Common myeloid progenitor, CD34-positive (primary cell): ENCODE results near the gene ACOD1.

Source experiments
- CTCF ChIA-PET: fragments of 350-600 bp; sonication (Branson Sonifier 250); formaldehyde crosslinking; loops from one replicate; lab custom pipeline; 2021; ENCODE audit warnings: antibody characterized with exemption; lab: Charles Lee
- POLR2A ChIA-PET: fragments of 350-600 bp; sonication (Branson Sonifier 250); formaldehyde crosslinking; loops from one replicate; lab custom pipeline; 2021; ENCODE audit warnings: antibody characterized with exemption; lab: Charles Lee
- DNase-seq, 3 donors: peaks; one replicate each; pipeline versions ENCODE4 v3.0.0 to v3.0.0-alpha.2; 2013
- H3K27ac ChIP-seq, 2 experiments: 1 replicate in 1 of 2; 2 replicates in 1 of 2; pipeline ENCODE4 v1.7.0; 2013; ENCODE audit warnings: inconsistent platforms in 2 of 2, low read length in 2 of 2, mild to moderate bottlenecking in 2 of 2, low read depth in 1 of 2, moderate library complexity in 1 of 2; ENCODE audit not compliant: severe bottlenecking in 2 of 2, insufficient read depth in 1 of 2, poor library complexity in 1 of 2
- H3K27me3 ChIP-seq, 5 experiments: replicated peaks in 2 of 5; 1 replicate in 3 of 5; 2 replicates in 2 of 5; pipeline versions ENCODE4 v1.6.1 to v1.7.0; 2013; ENCODE audit warnings: low read length in 4 of 5, mild to moderate bottlenecking in 2 of 5, moderate library complexity in 2 of 5, inconsistent platforms in 1 of 5; ENCODE audit not compliant: insufficient read depth in 5 of 5, control insufficient read depth in 4 of 5
- H3K36me3 ChIP-seq, 4 experiments: 1 replicate in 2 of 4; 2 replicates in 2 of 4; pipeline versions ENCODE4 v1.6.1 to v1.7.0; 2013; ENCODE audit warnings: low read length in 3 of 4, control low read depth in 1 of 4, mild to moderate bottlenecking in 1 of 4; ENCODE audit not compliant: control insufficient read depth in 4 of 4, insufficient read depth in 4 of 4
- H3K4me1 ChIP-seq, 4 experiments: 1 replicate in 3 of 4; 2 replicates in 1 of 4; pipeline versions ENCODE4 v1.6.1 to v1.7.1; 2013; ENCODE audit warnings: low read length in 3 of 4, mild to moderate bottlenecking in 3 of 4, control low read depth in 1 of 4, inconsistent platforms in 1 of 4, moderate library complexity in 1 of 4; ENCODE audit not compliant: control insufficient read depth in 4 of 4, insufficient read depth in 4 of 4; ENCODE audit errors: control extremely low read depth in 1 of 4
- H3K4me3 ChIP-seq, 7 experiments: 1 replicate in 4 of 7; 2 replicates in 3 of 7; pipeline versions ENCODE4 v1.5.1 to v1.7.0; 2013; ENCODE audit warnings: mild to moderate bottlenecking in 7 of 7, low read length in 6 of 7, moderate library complexity in 6 of 7, inconsistent platforms in 2 of 7, low read depth in 2 of 7, control low read depth in 1 of 7; ENCODE audit not compliant: insufficient read depth in 4 of 7, control insufficient read depth in 1 of 7; ENCODE audit errors: extremely low read depth in 1 of 7
- H3K9me3 ChIP-seq, 5 experiments: 1 replicate in 4 of 5; 2 replicates in 1 of 5; pipeline versions ENCODE4 v1.6.1 to v1.7.1; 2013; ENCODE audit warnings: low read length in 4 of 5, mild to moderate bottlenecking in 2 of 5, inconsistent platforms in 1 of 5, low read depth in 1 of 5, moderate library complexity in 1 of 5; ENCODE audit not compliant: control insufficient read depth in 4 of 5, insufficient read depth in 2 of 5; ENCODE audit errors: control extremely low read depth in 1 of 5
- WGBS: methylation state at CpG from one replicate; pipeline ENCODE4 v1.1.5; 2013; ENCODE audit not compliant: insufficient coverage; 5-methylcytosine and 5-hydroxymethylcytosine counted together

The ACOD1 gene

DNA sequence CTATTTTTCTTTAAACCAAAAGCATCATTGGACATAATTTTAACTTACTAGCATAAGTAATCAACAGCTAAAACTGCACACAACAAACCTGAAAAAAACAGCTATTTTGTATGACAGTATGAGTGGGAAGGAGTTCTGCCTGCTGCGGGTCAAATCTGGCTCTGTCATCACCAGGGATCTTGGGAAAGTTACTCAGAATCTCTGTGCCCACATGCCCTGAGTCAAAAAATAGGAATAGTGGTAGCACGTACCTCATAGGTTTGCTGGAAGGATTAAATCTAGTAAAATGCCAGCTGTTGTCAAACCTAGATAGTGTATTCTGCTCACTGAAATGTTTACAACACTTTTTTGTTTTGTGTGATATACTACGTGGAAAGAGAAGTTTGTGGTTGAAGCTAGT is 44.7 kb downstream of the ACOD1 start:
- CTCF ChIA-PET, result interaction anchor here (1.0 to 2.8 kb wide), 5 partner anchors 9 to 22 kb away, joined by 3 to 20 read pairs (median 4); no protein-coding TSS in a partner anchor
- Histone ChIP-seq H3K36me3 (peaks cover 3 to 18% (median 14%) of the 10 kb centered on the region in 4 experiments), H3K27me3 (no peaks in the 10 kb centered on the region), H3K27ac (peak overlapping the region; percentile 47 to 82), H3K9me3 (no peaks in the 10 kb centered on the region), H3K4me3 (peak overlapping the region; percentile 62 to 99 (median 91)), H3K4me1 (peaks cover 0 to 25% (median 13%) of the 10 kb centered on the region in 4 experiments)
- WGBS, result 50% methylated on average over 1 of the region's 3 CpGs
- DNase-seq, result no peak
- POLR2A ChIA-PET, result interaction anchor here (1.1 to 1.7 kb wide), 2 partner anchors 13 to 33 kb away, joined by 4 to 6 read pairs; no protein-coding TSS in a partner anchor

- Histone ChIP-seq H3K27ac (no peak overlapping the region), H3K36me3 (peaks cover 6 to 21% (median 16%) of the 10 kb centered on the region in 4 experiments), H3K9me3 (no peaks in the 10 kb centered on the region), H3K4me3 (peak overlapping the region in 2 of 7 experiments; percentile 91 to 99), H3K27me3 (no peaks in the 10 kb centered on the region), H3K4me1 (peaks cover 0 to 25% (median 13%) of the 10 kb centered on the region in 4 experiments)
- ChIA-PET POLR2A (interaction anchor here (1.1 kb wide), 1 partner anchor 13 kb away, joined by 4 read pairs; no protein-coding TSS in a partner anchor), CTCF (interaction anchor here (1.0 to 2.8 kb wide), 5 partner anchors 9 to 21 kb away, joined by 3 to 20 read pairs (median 4); no protein-coding TSS in a partner anchor)
- 100% methylated on average over 1 of the region's 5 CpGs for WGBS
- DNase-seq, result no peak
Observed at GRCh38 chr13:76993473-76993872, 45.2 kb downstream of the ACOD1 start.

DNA sequence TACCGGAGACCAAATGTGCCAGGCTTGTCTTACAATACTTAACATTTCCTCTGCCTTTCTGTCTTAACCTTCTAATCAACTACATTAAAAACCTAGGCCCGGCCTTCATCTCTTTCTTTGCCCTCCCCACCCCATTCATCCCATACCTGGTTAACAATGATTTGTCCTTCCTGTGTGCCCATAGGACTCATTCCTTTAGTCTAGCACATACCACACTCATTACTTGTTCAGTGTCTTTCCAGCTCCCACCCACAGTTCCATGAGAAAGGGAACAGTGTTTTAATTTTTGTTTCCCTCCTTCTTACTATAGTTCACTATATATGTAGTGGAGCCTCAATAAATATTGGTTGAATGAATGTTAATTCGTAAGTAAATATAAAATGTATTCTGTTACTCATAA is 46.0 kb downstream of the ACOD1 start:
- ChIA-PET CTCF (interaction anchor here (0.6 to 2.8 kb wide), 5 partner anchors 8 to 288 kb away, joined by 3 to 20 read pairs (median 3); no protein-coding TSS in a partner anchor), POLR2A (no interaction called here)
- peaks cover 11 to 29% (median 20%) of the 10 kb centered on the region in 4 experiments for H3K36me3 ChIP-seq
- no peak for DNase-seq
- peaks cover 0 to 25% (median 15%) of the 10 kb centered on the region in 4 experiments for H3K4me1 ChIP-seq
- 100% methylated on average over 2 of the region's 3 CpGs for WGBS
- H3K27ac ChIP-seq, result no peak overlapping the region
- no peaks in the 10 kb centered on the region for H3K27me3 ChIP-seq
- H3K9me3 ChIP-seq, result no peaks in the 10 kb centered on the region
- no peak overlapping the region for H3K4me3 ChIP-seq

DNA sequence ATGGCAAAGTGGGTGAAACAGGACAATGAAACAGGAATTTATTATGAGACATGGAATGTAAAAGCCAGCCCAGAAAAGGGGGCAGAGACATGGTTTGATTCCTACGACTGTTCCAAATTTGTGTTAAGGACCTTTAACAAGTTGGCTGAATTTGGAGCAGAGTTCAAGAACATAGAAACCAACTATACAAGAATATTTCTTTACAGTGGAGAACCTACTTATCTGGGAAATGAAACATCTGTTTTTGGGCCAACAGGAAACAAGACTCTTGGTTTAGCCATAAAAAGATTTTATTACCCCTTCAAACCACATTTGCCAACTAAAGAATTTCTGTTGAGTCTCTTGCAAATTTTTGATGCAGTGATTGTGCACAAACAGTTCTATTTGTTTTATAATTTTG is 52.2 kb downstream of the ACOD1 start:
- Histone ChIP-seq H3K9me3 (no peaks in the 10 kb centered on the region), H3K36me3 (peaks cover 15 to 52% (median 37%) of the 10 kb centered on the region in 4 experiments), H3K27ac (no peak overlapping the region), H3K27me3 (no peaks in the 10 kb centered on the region), H3K4me3 (no peak overlapping the region), H3K4me1 (peaks cover 3 to 26% (median 7%) of the 10 kb centered on the region in 4 experiments)
- WGBS, result 80% methylated on average over 1 of the region's 1 CpG
- ChIA-PET POLR2A (no interaction called here), CTCF (interaction anchor here (0.8 to 2.7 kb wide), 7 partner anchors 8 to 331 kb away, joined by 3 to 10 read pairs (median 5); no protein-coding TSS in a partner anchor)
- DNase-seq, result peak in 2 of 3 donors; percentile 27 to 47

DNA sequence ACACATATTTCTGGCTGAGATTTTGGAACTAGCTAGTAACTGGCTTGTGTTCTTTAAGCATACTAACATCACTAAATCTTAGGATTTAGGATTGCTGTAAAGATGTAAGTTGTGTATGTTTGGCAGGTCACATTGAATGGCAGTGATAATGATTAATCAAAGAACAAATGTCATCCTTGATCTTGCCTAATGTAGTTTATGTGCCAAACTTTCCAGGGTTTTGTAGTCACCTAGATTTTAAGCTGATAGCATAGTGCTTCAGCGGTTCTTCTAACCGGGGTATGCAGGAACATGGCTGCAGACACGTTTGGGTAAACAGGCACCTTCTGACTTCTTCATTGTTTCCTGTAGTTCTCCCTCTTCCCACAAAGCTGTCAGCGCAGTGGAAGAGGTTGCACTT is 53.2 kb downstream of the ACOD1 start:
- no peak overlapping the region for H3K27ac ChIP-seq

DNA sequence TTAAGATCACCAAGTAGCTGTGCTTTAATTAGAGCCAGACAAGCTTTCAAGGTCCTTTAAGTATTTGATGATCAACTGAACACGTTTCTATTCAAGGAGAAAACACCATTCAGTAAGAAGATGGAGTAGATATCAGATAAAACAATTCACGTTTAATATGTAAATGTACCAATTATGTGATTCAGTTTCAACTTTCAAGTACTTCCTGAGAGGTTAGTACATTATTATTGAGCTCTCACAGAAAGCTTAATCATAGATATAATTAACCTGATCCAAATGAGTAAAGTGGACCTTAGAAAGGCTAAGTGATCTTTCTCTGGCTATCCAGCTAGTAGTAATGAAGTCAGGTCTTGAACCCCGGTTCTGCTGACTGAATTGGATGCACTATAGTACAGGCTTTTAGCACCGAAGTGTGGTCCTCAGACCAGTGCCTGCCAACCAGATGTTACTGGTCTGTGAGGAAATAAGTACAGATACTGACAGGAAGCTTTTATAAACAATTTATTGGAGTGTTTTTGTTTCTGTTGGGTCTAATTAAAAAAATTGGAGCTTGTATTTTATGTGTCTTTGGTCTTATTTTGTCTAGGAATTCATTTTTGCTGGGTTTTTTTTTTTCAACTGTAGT is 53.8 kb downstream of the ACOD1 start:
- 100% methylated on average over 2 of the region's 4 CpGs for WGBS
- H3K27ac ChIP-seq, result no peak overlapping the region
- ChIA-PET CTCF (interaction anchor here (0.8 to 3.0 kb wide), 9 partner anchors 9 to 333 kb away, joined by 3 to 20 read pairs (median 7); partner anchors contain the start of gene CLN5), POLR2A (interaction anchor here (0.9 kb wide), 1 partner anchor 10 kb away, joined by 3 read pairs; the partner anchor contains the start of gene CLN5)
- H3K9me3 ChIP-seq, result no peaks in the 10 kb centered on the region
- no peak for DNase-seq
- peaks cover 3 to 26% (median 7%) of the 10 kb centered on the region in 4 experiments for H3K4me1 ChIP-seq
- no peaks in the 10 kb centered on the region for H3K27me3 ChIP-seq
- no peak overlapping the region for H3K4me3 ChIP-seq
- H3K36me3 ChIP-seq, result peaks cover 5 to 49% (median 36%) of the 10 kb centered on the region in 4 experiments

More for the DNA sequence above, 53.2 kb downstream of the ACOD1 start:
- WGBS, result 89% methylated on average over 3 of the region's 4 CpGs
- DNase-seq, result no peak
- Histone ChIP-seq H3K4me1 (peaks cover 3 to 26% (median 7%) of the 10 kb centered on the region in 4 experiments), H3K36me3 (peaks cover 8 to 44% (median 36%) of the 10 kb centered on the region in 4 experiments), H3K27me3 (no peaks in the 10 kb centered on the region), H3K4me3 (no peak overlapping the region), H3K9me3 (no peaks in the 10 kb centered on the region)
- ChIA-PET CTCF (interaction anchor here (0.8 to 3.0 kb wide), 9 partner anchors 9 to 332 kb away, joined by 3 to 20 read pairs (median 7); partner anchors contain the start of gene CLN5), POLR2A (interaction anchor here (0.9 kb wide), 1 partner anchor 10 kb away, joined by 3 read pairs; the partner anchor contains the start of gene CLN5)
